Measurements from ENCODE around the gene DNAJA4. TPM values are rescaled to one million over a fixed set of nuclear protein-coding genes. Genes with fewer than 3 reads are reported as not detected.

The DNAJA4 gene
- total RNA-seq (2021; fragmentation: NEBNext Ultra II Directional; extraction: Animal tissue kit (Norgen Biotek cat#: 25700)) = 2.5 and 3.6 TPM in 2 replicates
- 5.1 and 6.2 TPM in 2 replicates for polyA plus RNA-seq (2011; rRNA removed)
- 7.2 TPM for polyA plus RNA-seq (2011; cell fraction: cytosol; rRNA removed)
- 12.6 TPM for polyA plus RNA-seq (2011; cell fraction: nucleus; rRNA removed)
- polyA plus RNA-seq (2012, experiment 1 of 2) = 6.0 to 8.0 TPM (median 6.6 TPM) in 4 replicates
- 0.89 TPM for polyA plus RNA-seq (2012, experiment 2 of 2)
- polyA plus RNA-seq (2013, experiment 1 of 2) = 0.83 TPM
- polyA plus RNA-seq (2013, experiment 2 of 2) = 0.61 TPM
- polyA minus RNA-seq (2011; rRNA and poly(A)+ RNA removed) = 6.7 and 6.9 TPM in 2 replicates
- 4.8 TPM for polyA minus RNA-seq (2011; cell fraction: cytosol; rRNA and poly(A)+ RNA removed)
- 10.0 TPM for polyA minus RNA-seq (2011; cell fraction: nucleus; rRNA and poly(A)+ RNA removed)
- long read RNA-seq, experiment 1, partial matches to known transcripts = 2 of 2 reads
- long read RNA-seq, experiment 1, other reads (novel, unspliced or antisense) = 0 of 2 reads
- long read RNA-seq, experiment 2 = 0 reads

- FAIRE-seq = no peak
- Histone ChIP-seq H3K9me3 (ENCODE audit: insufficient read depth in 2 of 2, low read depth in 1 of 2, low read length in 1 of 2) (no peaks in the 10 kb centered on the region), H3K27ac (ENCODE audit: low read depth, low read length) (no peak within 1 kb of the TSS)
- peak; percentile 5; the same call in 1 of the 2 replicates for TF ChIP-seq SUZ12 (IDR thresholded peaks at IDR 0.05; ENCODE audit: low read length)
- no peak for TF ChIP-seq SIX5 (IDR thresholded peaks at IDR 0.05; ENCODE audit: low read depth, low read length)
- no peak for TF ChIP-seq BACH1 (IDR thresholded peaks at IDR 0.05; ENCODE audit: low read length)
- no peak for TF ChIP-seq TCF12 (IDR thresholded peaks at IDR 0.05; ENCODE audit: low read depth, low read length)
- TF ChIP-seq KDM1A (IDR thresholded peaks at IDR 0.05; ENCODE audit: borderline replicate concordance, low read length) = no peak
- no peak for TF ChIP-seq GTF2F1 (IDR thresholded peaks at IDR 0.05; ENCODE audit: borderline replicate concordance, low read depth, low read length)
- no peak for TF ChIP-seq JUND (IDR thresholded peaks at IDR 0.05; ENCODE audit: low read length)
- TF ChIP-seq SP1 (IDR thresholded peaks at IDR 0.05; ENCODE audit: low read depth, low read length) = no peak
- TF ChIP-seq NANOG (IDR thresholded peaks at IDR 0.05; ENCODE audit: insufficient read depth, low read depth, low read length, poor library complexity, severe bottlenecking) = no peak
Measured at GRCh38 chr15:78264304-78265136, at the start of gene DNAJA4. Gene DNAJA4, plus strand, starts transcription at chr15:78264562. Its CDS starts 202 bp downstream, at chr15:78264764.

More at GRCh38 chr15:78264304-78265136, at the start of gene DNAJA4:
- Histone ChIP-seq H4K20me1 (replicated peaks in 1 of 2; ENCODE audit: control insufficient read depth in 1 of 2, insufficient read depth in 2 of 2, low read length in 2 of 2) (no peaks in the 10 kb centered on the region), H2BK15ac (ENCODE audit: low read length) (no peak within 1 kb of the TSS), H4K5ac (ENCODE audit: insufficient read length, low read depth, low read length) (no peak within 1 kb of the TSS), H3K9ac (replicated peaks in 1 of 4; ENCODE audit: extremely low read depth in 1 of 4, low read depth in 3 of 4, low read length in 3 of 4) (peak within 1 kb of the TSS in 2 of 4 experiments; percentile 8 to 46; a peak in 3 of 7 replicates), H2BK12ac (ENCODE audit: low read depth, low read length) (no peak within 1 kb of the TSS), H3K79me2 (ENCODE audit: control insufficient read depth in 1 of 2, insufficient read depth in 2 of 2, low read length in 2 of 2) (no peaks in the 10 kb centered on the region), H3K56ac (replicated peaks; ENCODE audit: insufficient read length, low read depth, low read length) (no peak within 1 kb of the TSS), H2AFZ (ENCODE audit: low read length) (peak within 1 kb of the TSS; percentile 93), H3K4me3 (ENCODE audit: extremely low read depth in 1 of 4, insufficient read depth in 2 of 4, low read depth in 3 of 4, low read length in 4 of 4) (peak within 1 kb of the TSS; percentile 29 to 59 (median 32)), H3K23me2 (ENCODE audit: low read depth, low read length) (no peaks in the 10 kb centered on the region; the same call in 1 of the 2 replicates), H2BK120ac (replicated peaks; ENCODE audit: low read depth, low read length) (no peak within 1 kb of the TSS), H2AK5ac (ENCODE audit: low read depth, low read length) (no peak within 1 kb of the TSS), H3K4me1 (replicated peaks in 1 of 4; ENCODE audit: control insufficient read depth in 3 of 4, insufficient read depth in 4 of 4, low read length in 3 of 4) (0 out of 7 replicates have a peak, but pooled peaks cover 0 to 3% (median 0%) of the 10 kb centered on the region in 4 experiments), H2BK20ac (ENCODE audit: low read length) (no peak within 1 kb of the TSS), H4K91ac (replicated peaks; ENCODE audit: insufficient read length, low read length) (no peak within 1 kb of the TSS), H3K79me1 (ENCODE audit: low read depth, low read length) (no peaks in the 10 kb centered on the region), H3K4ac (replicated peaks; ENCODE audit: insufficient read length, low read depth, low read length) (no peak within 1 kb of the TSS), H3K27me3 (replicated peaks in 1 of 4; ENCODE audit: control insufficient read depth in 3 of 4, extremely low read depth in 1 of 4, insufficient read depth in 3 of 4, low read length in 3 of 4) (peaks cover 0 to 19% (median 10%) of the 10 kb centered on the region in 4 experiments; a peak in 4 of 7 replicates), H3K23ac (ENCODE audit: insufficient read length) (no peak within 1 kb of the TSS), H3K14ac (ENCODE audit: insufficient read length) (no peak within 1 kb of the TSS), H3K18ac (ENCODE audit: extremely low read depth, low read length) (peak within 1 kb of the TSS; percentile 19; the same call in 1 of the 2 replicates), H3K36me3 (ENCODE audit: control insufficient read depth in 2 of 4, insufficient read depth in 4 of 4, low read length in 3 of 4) (no peaks in the 10 kb centered on the region), H4K8ac (ENCODE audit: extremely low read depth, insufficient read depth, low read length) (peak within 1 kb of the TSS; percentile 83), H2BK5ac (ENCODE audit: low read depth, low read length) (no peak within 1 kb of the TSS; the same call in 1 of the 2 replicates), H3K4me2 (ENCODE audit: insufficient read depth in 1 of 2, low read depth in 2 of 2, low read length in 2 of 2) (peak within 1 kb of the TSS; percentile 41 to 64)
- POLR2A ChIA-PET (ENCODE audit: partially characterized antibody) = interaction anchor here (0.6 to 2.7 kb wide), 8 partner anchors 10 to 301 kb away, joined by 3 to 8 read pairs (median 5); partner anchors contain the start of genes CHRNA5, IREB2 and SKIC8
- WGBS, 2 experiments (ENCODE audit: extremely low coverage in 1 of 2, insufficient coverage in 1 of 2, insufficient read length in 1 of 2, insufficient replicate concordance in 2 of 2, low coverage in 1 of 2, low lambda C conversion rate in 2 of 2, missing lambda C conversion rate in 1 of 2) = 32% methylated on average over 44 of the region's 107 CpGs; no CpG with 5 or more reads in 1 of the 2 experiments
- CTCF ChIA-PET (ENCODE audit: partially characterized antibody) = interaction anchor here (0.9 to 7.7 kb wide), 6 partner anchors 23 to 265 kb away, joined by 3 to 48 read pairs (median 7); no protein-coding TSS in a partner anchor
- DNase-seq (ENCODE audit: low read depth in 1 of 2, low spot score in 2 of 2) = peak in 1 of 2 experiments; percentile 68
